Stimulated activated CD8-positive, alpha-beta memory T cell treated with anti-CD3 and anti-CD28 coated beads, Interleukin-4, amount 100 ng/mL, for 4 hours (primary cell): ENCODE data around the gene CCDC194.
A peak's percentile ranks its signal among the peaks of the same experiment; 100 is the strongest.
"Not testable (repeated sequence)": the region's sequence is repeated elsewhere in the genome, so short reads cannot be mapped to it uniquely, and the experiment has no call there.

Experiments
- DNase-seq, 2 donors: peaks; one replicate each; pipeline ENCODE4 v3.0.0-alpha.2; 2020; ENCODE audit warnings: low read depth in 2 of 2, low spot score in 1 of 2

The CCDC194 gene

GRCh38 chr19:17376935-17377600 lies 16.9 kb downstream of the CCDC194 start, which contains the start of gene PLVAP:
TSS of gene PLVAP (minus strand) at chr19:17377342. CDS start at chr19:17377288, 54 bp downstream.
- DNase-seq, result no peak

- DNase-seq, result no peak
Measured at GRCh38 chr19:17370026-17370587, 23.9 kb downstream of the CCDC194 start.

- DNase-seq, result no peak
Measured at GRCh38 chr19:17365361-17365760, 28.6 kb downstream of the CCDC194 start.

- DNase-seq, result not testable (repeated sequence)
Measured at GRCh38 chr19:17363852-17364605, 30.0 kb downstream of the CCDC194 start.

DNA sequence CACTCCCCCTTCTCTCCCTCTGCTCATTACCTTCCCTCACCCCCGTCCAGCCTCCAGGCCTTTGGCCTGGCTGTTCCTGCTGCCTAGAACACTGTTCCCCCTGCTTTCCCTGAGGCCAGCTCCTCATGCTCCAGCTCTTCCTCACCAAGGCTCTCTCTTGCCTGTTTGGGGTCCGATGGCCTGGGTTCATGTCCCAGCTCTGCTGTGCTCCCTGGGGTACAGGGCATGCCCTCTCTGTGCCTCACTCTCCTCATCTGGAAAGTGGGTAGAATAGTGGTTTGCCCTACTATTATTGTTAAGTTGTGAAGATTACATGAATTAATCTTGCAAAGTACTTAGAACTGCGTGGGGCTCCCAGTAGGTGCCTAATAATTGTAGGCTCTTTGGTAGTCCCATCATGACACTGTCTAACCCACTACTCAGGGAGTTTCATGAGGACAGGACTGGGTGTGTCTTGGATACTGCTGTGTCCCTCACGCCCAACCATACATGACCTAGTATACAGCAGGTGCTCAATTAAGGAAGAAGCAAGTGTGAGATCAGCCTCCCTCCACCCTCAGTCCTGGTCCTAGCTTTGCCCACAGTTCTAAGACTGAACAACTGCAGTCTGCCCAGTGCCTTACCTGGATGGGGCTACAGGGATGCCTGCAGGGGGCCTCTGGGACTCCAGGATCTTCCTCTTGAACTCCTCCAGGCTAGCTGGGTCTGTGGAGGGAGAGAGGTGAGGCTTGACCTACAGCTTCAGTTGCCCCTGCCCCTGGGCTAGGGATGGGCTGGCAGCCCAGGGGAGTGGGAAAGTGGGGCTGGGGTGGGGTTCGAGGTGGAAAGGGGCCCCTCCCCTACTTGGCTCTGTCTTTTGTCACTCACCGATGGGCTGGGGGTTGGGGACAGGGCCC lies 33.8 kb downstream of the CCDC194 start:
- no peak for DNase-seq

DNA sequence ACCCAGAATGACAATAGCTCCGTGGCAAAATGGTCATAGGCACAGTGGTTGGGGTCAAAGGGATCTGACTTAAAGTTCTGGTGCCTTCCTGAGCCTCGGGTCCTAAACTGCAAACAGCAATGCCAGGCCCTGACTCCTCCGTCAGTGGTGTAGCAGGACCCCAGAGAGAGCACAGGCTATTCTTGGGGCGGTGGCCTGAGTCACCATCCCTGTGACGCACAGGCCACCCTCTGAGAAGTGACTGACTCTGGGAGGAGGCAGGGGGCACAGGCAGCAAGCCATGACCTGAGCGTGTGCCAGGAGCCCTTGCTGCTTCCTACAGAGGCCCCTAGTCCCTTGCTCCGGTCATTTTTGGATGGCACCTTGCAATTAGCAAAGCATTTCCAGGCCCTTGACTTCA lies 35.6 kb downstream of the CCDC194 start:
- no peak for DNase-seq

DNA sequence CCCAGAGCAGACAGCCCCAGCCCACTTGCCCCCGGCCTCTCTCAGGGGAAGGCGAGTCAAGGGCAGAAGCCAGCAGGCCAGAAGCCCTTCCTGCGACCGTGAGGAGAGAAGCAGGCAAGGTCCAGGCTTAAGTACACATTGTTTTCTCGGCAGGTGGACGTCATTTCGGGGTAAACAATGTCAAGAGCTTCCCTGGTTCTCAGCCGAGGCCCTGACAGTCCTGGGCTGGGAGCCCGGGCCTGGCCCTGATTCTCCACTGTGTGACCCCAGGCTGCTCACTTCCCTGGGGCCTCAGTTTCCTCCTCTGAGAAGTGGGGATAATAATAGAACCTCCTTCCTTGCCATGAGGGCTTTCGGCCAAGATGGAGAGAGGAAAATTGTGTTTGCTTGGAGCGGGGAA lies 36.3 kb downstream of the CCDC194 start:
- DNase-seq, result no peak

GRCh38 chr19:17357078-17357666 lies 36.8 kb downstream of the CCDC194 start:
- DNase-seq, result no peak

- DNase-seq, result no peak
Measured at GRCh38 chr19:17353386-17353785, 40.6 kb downstream of the CCDC194 start.

- DNase-seq, result no peak
Measured at GRCh38 chr19:17352608-17353280, 41.3 kb downstream of the CCDC194 start.

GRCh38 chr19:17351815-17352435 lies 42.1 kb downstream of the CCDC194 start:
- DNase-seq, result no peak

DNA sequence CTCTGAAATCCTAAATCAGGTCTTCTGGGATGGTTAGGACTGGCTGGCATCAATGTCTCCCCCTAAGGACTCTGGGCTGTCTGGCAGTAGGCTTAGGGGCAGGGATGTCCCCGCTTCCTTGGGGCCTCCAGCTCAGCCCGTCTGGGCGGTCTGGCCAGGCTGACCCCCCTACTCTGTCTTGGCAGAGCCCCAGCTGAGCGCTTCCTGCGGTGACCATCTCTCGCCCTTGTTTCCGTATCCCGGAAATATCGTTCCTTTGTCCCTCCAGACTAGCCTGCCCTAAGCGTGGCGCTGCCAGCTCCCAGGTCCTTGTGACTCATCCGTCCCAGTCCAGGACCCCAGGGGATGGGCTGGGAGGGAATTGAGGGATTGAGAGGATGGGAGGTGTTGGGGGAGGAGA lies 45.3 kb downstream of the CCDC194 start:
- no peak for DNase-seq

- DNase-seq, result no peak
Measured at GRCh38 chr19:17347877-17348276, 46.1 kb downstream of the CCDC194 start.

DNA sequence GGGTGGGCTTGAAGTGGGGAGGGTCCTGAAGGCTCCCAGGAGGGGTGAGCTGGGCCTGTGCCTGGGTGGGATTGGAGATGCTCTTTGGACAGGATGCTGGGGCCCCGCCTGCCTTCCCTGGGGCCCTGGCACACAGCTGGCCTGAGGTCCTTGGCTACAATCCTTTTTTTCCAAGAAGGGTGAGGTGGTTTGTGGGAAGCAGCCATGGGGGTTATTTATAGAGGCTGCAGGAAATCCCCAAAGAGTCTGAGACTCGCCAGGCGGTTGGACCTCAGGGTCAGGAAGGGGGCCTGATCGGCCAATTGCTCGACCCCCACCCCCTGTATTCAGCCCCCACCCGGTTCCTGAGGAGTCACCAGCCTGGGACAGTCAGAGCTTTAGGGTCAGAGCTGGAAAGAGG lies 46.6 kb downstream of the CCDC194 start:
- no peak for DNase-seq

DNA sequence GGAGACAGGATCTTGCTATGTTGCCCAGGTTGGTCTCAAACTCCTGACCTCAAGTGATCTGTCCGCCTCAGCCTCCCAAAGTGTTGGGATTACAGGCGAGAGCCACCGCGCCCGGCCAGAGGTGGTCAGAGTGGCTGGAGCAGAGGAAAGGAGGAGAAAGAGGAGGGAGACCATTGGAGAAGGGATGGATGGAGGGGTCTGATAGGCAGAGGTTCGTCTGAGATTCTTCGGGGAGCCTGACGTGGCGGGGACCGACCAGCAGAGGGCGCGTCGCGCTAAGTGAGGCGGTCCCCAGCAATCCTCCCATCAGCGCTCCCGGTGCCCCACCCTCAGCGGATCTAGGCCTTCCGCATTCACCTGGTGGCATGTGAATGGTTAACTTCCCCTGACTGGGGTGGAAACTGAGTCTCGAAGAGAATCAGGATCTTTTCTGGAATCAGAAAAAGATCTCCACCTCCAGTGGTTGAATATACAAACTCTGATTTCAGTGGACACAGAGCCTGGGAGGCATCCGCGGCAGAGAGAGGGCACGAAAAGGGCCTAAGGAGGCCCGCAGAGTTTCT lies 47.8 kb downstream of the CCDC194 start:
- DNase-seq, result peak; percentile 46 to 65

GRCh38 chr19:17341845-17342244 lies 52.2 kb downstream of the CCDC194 start:
- no peak for DNase-seq

- no peak for DNase-seq
Measured at GRCh38 chr19:17341386-17341785, 52.6 kb downstream of the CCDC194 start.

DNA sequence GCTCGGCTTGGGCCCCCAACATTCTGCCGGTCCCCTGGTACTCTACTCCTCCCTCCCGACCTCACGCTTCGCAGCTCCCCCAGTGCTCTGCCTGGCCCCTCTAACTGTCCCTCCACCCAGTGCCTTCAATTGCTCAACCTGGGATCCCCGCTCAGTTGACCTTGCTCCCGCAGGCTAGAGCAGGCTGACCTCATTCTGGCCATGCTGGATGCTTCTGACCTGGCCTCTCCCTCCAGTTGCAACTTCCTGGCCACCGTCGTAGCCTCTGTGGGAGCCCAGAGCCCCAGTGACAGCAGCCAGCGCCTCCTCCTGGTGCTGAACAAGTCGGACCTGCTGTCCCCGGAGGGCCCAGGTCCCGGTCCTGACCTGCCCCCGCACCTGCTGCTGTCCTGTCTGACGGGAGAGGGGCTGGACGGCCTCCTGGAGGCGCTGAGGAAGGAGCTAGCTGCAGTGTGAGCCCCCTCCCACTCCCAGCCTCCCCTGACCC lies 53.1 kb downstream of the CCDC194 start:
- DNase-seq, result no peak
